Stimulated activated CD4-positive, alpha-beta T cell treated with anti-CD3 and anti-CD28 coated beads, Interleukin-12 subunit alpha, Interleukin-12 subunit beta, amount 100 ng/mL, for 24 hours (primary cell): ENCODE data around the gene PLOD1.
A peak's percentile ranks its signal among the peaks of the same experiment; 100 is the strongest.
"Not testable (repeated sequence)": the region's sequence is repeated elsewhere in the genome, so short reads cannot be mapped to it uniquely, and the experiment has no call there.

ENCODE experiments used
- DNase-seq, 2 experiments: peaks; one replicate each; pipeline ENCODE4 v3.0.0-alpha.2; 2020; ENCODE audit warnings: low read depth in 2 of 2

The PLOD1 gene

GRCh38 chr1:11938722-11939526 is 4.4 kb downstream of the PLOD1 start:
- DNase-seq, result no peak

- not testable (repeated sequence) for DNase-seq
These were observed 5.3 kb downstream of the PLOD1 start for GRCh38 chr1:11939794-11940193.

- DNase-seq, result no peak
These were observed 5.9 kb downstream of the PLOD1 start for GRCh38 chr1:11940260-11940921.

GRCh38 chr1:11942280-11942679 is 7.8 kb downstream of the PLOD1 start:
- no peak for DNase-seq

GRCh38 chr1:11943619-11944018 is 9.1 kb downstream of the PLOD1 start:
- no peak for DNase-seq

GRCh38 chr1:11944358-11944931 is 9.9 kb downstream of the PLOD1 start:
- DNase-seq, result no peak

- DNase-seq, result no peak
These were observed 12.1 kb downstream of the PLOD1 start for GRCh38 chr1:11946647-11947046.

- peak in 1 of 2 experiments; percentile 8 for DNase-seq
These were observed 14.4 kb downstream of the PLOD1 start for GRCh38 chr1:11948822-11949458.

GRCh38 chr1:11951901-11952300 is 17.4 kb downstream of the PLOD1 start:
- DNase-seq, result no peak

GRCh38 chr1:11952455-11953109 is 18.1 kb downstream of the PLOD1 start:
- DNase-seq, result no peak

- no peak for DNase-seq
These were observed 20.7 kb downstream of the PLOD1 start for GRCh38 chr1:11955221-11955620.

- DNase-seq, result no peak
These were observed 22.9 kb downstream of the PLOD1 start for GRCh38 chr1:11957398-11957797.

- DNase-seq, result no peak
These were observed 23.4 kb downstream of the PLOD1 start for GRCh38 chr1:11957897-11958296.

GRCh38 chr1:11960276-11960675 is 25.8 kb downstream of the PLOD1 start:
- DNase-seq, result no peak

- no peak for DNase-seq
These were observed 26.2 kb downstream of the PLOD1 start for GRCh38 chr1:11960715-11961114.

- no peak for DNase-seq
These were observed 26.7 kb downstream of the PLOD1 start for GRCh38 chr1:11961230-11961629.

- no peak for DNase-seq
These were observed 29.1 kb downstream of the PLOD1 start for GRCh38 chr1:11963622-11964021.

GRCh38 chr1:11964656-11965055 is 30.1 kb downstream of the PLOD1 start:
- no peak for DNase-seq

- no peak for DNase-seq
These were observed 32.6 kb downstream of the PLOD1 start for GRCh38 chr1:11967028-11967547.

GRCh38 chr1:11970441-11971185 is 36.1 kb downstream of the PLOD1 start:
- no peak for DNase-seq

GRCh38 chr1:11977625-11978024 is 43.1 kb downstream of the PLOD1 start:
- no peak for DNase-seq
